GM18951 (cell line): Measurements from ENCODE around the gene PRIMPOL.

ENCODE experiments used
- POLR2A ChIP-seq: IDR thresholded peaks from 4 replicates; pipeline ENCODE4 v1.6.1; 2011; ENCODE audit warnings: mild to moderate bottlenecking; ENCODE audit not compliant: insufficient read length, insufficient read depth; ENCODE audit errors: extremely low read depth
- in situ Hi-C: fragments of 300-500 bp; cut with MboI; formaldehyde crosslinking; loops from one replicate; pipeline ENCODE4 v1.12.0; 2022; ENCODE audit warnings: low sequenced_read_pairs, mixed read lengths, inconsistent platforms; ENCODE audit not compliant: unreplicated experiment

PRIMPOL gene

GRCh38 chr4:184688005-184688404 is 38.5 kb downstream of the PRIMPOL start:
- no peak for TF ChIP-seq POLR2A

GRCh38 chr4:184688447-184688846 is 38.9 kb downstream of the PRIMPOL start:
- no peak for TF ChIP-seq POLR2A
- in situ Hi-C loops: no loop called here

More at GRCh38 chr4:184688005-184688404, 38.5 kb downstream of the PRIMPOL start:
- in situ Hi-C loops: no loop called here

GRCh38 chr4:184689681-184690080 is 40.1 kb downstream of the PRIMPOL start:
- in situ Hi-C loops: no loop called here
- TF ChIP-seq POLR2A: no peak

- in situ Hi-C loops: no loop called here
- TF ChIP-seq POLR2A: no peak
Observed at GRCh38 chr4:184693056-184693455, 43.5 kb downstream of the PRIMPOL start.

- in situ Hi-C loops: no loop called here
- no peak for TF ChIP-seq POLR2A
Observed at GRCh38 chr4:184694412-184694956, 44.9 kb downstream of the PRIMPOL start.

GRCh38 chr4:184695178-184695896 is 45.8 kb downstream of the PRIMPOL start:
- in situ Hi-C loops: no loop called here
- no peak for TF ChIP-seq POLR2A

GRCh38 chr4:184697956-184698355 is 48.4 kb downstream of the PRIMPOL start:
- in situ Hi-C loops: no loop called here
- TF ChIP-seq POLR2A: no peak

GRCh38 chr4:184699941-184700340 is 50.4 kb downstream of the PRIMPOL start:
- TF ChIP-seq POLR2A: no peak
- in situ Hi-C loops: no loop called here

GRCh38 chr4:184702114-184702513 is 52.6 kb downstream of the PRIMPOL start:
- in situ Hi-C loops: no loop called here
- TF ChIP-seq POLR2A: no peak

GRCh38 chr4:184705692-184706091 is 56.2 kb downstream of the PRIMPOL start:
- no peak for TF ChIP-seq POLR2A
- in situ Hi-C loops: no loop called here

- in situ Hi-C loops: no loop called here
- no peak for TF ChIP-seq POLR2A
Observed at GRCh38 chr4:184706453-184706852, 56.9 kb downstream of the PRIMPOL start.

GRCh38 chr4:184712322-184712721 is 62.8 kb downstream of the PRIMPOL start:
- no peak for TF ChIP-seq POLR2A
- in situ Hi-C loops: no loop called here

- no peak for TF ChIP-seq POLR2A
- in situ Hi-C loops: no loop called here
Observed at GRCh38 chr4:184713887-184714286, 64.3 kb downstream of the PRIMPOL start.

GRCh38 chr4:184715526-184715925 is 66.0 kb downstream of the PRIMPOL start:
- no peak for TF ChIP-seq POLR2A
- in situ Hi-C loops: no loop called here
